Measurements from ENCODE around the gene TMEM190.
A peak's percentile ranks its signal among the peaks of the same experiment; 100 is the strongest.
"Not testable (repeated sequence)": the region's sequence is repeated elsewhere in the genome, so short reads cannot be mapped to it uniquely, and the experiment has no call there.

Gene TMEM190

GRCh38 chr19:55387736-55388497, 11.3 kb downstream of the TMEM190 start:
- peak overlapping the region; percentile 93 for H3K27ac ChIP-seq
- no peak for DNase-seq (ENCODE audit: low read depth, low spot score)

- no peak overlapping the region for H3K27ac ChIP-seq
- DNase-seq (ENCODE audit: low read depth, low spot score), result no peak
Observed at GRCh38 chr19:55389386-55390317, 13.0 kb downstream of the TMEM190 start.

- H3K27ac ChIP-seq, result no peak overlapping the region
- no peak for DNase-seq (ENCODE audit: low read depth, low spot score)
Observed at GRCh38 chr19:55390461-55390880, 13.8 kb downstream of the TMEM190 start.

DNA sequence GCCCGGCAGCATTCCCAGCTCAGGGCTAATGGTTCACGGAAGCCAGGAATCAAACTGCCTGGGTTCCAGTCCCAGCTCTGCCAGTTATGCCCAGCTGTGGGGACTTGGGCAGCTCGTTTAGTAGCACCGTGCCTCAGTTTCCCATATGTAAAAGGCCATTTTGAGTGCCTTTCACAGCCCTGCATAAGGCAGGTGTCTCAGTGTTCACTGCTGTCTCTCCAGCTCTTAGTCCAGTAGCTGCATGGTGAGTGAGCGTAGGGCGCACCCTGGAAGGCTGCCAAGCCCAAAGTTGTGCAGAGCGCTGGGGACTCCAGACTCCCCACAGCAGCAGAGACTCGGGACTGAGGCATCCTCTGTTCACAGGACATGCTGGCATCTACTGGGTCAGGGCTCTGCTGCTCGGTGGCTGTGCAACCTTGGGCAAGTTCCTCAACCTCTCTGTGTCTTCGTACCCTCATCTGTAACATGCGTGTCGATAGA, 14.6 kb downstream of the TMEM190 start:
- no peak for DNase-seq (ENCODE audit: low read depth, low spot score)
- no peak overlapping the region for H3K27ac ChIP-seq

- H3K27ac ChIP-seq, result no peak overlapping the region
- DNase-seq (ENCODE audit: low read depth, low spot score), result no peak
Observed at GRCh38 chr19:55391702-55392615, 15.3 kb downstream of the TMEM190 start.

- H3K27ac ChIP-seq, result no peak overlapping the region
- no peak for DNase-seq (ENCODE audit: low read depth, low spot score)
Observed at GRCh38 chr19:55392820-55393761, 16.5 kb downstream of the TMEM190 start.

DNA sequence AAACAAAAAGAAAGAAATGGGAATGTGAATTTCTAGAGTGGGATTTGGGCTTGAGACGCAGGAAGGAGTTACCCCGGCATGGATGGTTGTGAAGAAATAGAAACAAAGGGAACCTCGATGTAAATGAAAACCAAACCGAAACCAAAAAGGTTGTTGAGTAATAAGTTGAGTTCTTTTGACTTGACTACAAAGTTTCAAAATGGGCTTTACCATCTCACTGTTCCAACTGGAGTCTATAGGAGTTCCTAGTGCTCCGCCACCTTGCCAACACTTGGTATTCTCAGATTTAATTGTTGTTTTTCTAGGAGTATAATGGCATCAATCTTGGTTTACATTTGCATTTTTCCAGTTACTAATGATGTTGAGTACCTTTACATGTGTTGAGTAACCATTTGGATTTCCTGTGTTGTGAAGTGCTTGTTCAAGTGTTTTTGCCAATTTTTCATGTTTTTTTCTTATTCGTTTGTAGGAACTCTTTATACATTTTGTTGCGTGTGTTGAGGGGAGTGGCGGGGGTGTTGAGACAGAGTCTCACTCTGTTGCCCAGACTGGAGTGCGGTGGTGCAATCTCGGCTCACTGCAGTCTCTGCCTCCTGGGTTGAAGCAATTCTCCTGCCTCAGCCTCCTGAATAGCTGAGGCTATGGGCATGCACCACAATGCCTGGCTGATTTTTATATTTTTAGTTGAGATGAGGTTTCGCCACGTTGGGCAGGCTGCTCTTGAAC, 21.7 kb downstream of the TMEM190 start:
- DNase-seq (ENCODE audit: low read depth, low spot score), result no peak
- H3K27ac ChIP-seq, result no peak overlapping the region

DNA sequence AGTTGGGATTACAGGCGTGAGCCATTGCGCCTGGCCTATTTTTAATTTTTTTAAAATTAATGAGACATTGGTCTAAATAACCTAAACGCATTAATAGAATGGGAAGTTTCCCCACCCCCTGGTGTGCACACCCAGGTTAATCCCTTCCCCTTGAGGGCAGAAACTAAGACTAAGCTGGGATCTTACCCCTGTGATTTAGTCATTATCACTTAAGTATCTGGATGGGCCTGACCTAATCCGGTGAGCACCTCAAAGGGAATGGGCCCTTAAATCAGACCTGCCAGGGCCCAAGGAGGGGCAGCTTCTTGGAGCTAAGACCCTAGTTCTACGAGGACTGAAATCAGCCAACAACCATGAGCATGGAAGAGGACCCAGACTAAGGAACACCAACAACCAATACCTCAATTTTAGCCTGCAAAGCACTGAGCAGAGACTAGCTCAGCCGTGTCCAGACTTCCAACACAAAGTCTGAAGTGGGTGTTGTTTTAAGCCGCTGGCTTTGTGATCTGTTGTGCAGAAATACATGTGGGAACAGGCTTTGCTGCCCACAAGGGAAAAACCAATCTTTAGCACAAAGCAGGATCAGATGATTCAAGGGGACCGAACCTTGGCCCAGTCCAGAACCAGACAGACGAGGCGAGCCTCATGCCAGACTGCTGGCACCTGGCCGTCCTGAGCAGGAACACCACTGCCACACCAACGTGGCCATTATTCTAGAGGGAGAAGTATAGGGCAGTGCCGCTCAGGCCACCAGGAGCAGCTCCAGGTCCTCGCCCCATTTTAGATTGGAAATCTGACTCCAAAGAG, 23.9 kb downstream of the TMEM190 start:
- peak; percentile 20 for DNase-seq (ENCODE audit: low read depth, low spot score)
- peak overlapping the region; percentile 27 for H3K27ac ChIP-seq

- H3K27ac ChIP-seq, result peak overlapping the region; percentile 27
- not testable (repeated sequence) for DNase-seq (ENCODE audit: low read depth, low spot score)
Observed at GRCh38 chr19:55401390-55401789, 24.8 kb downstream of the TMEM190 start.

DNA sequence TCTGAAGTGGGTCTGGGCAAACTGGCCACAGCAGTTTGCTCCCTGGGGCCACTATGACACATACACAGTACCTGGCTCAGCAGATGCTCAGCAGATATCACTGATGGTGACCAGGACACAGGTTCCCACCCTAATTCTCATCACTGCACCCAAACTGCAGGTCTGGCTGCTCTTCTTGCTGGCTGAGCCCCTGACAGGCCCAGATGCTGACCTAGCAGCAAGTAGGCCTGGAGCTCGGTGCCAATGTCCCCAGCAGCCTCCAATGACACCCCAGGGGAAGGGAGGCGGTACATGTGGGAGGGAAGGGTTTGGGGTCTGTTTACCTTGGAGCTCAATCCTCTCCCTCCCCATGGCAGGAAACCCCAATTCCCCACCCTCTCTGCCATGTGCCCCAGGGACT, 25.9 kb downstream of the TMEM190 start:
- DNase-seq (ENCODE audit: low read depth, low spot score), result no peak

GRCh38 chr19:55405638-55406037, 29.0 kb downstream of the TMEM190 start:
- no peak overlapping the region for H3K27ac ChIP-seq
- DNase-seq (ENCODE audit: low read depth, low spot score), result no peak

More for the DNA sequence above, 25.9 kb downstream of the TMEM190 start:
- H3K27ac ChIP-seq, result no peak overlapping the region

DNA sequence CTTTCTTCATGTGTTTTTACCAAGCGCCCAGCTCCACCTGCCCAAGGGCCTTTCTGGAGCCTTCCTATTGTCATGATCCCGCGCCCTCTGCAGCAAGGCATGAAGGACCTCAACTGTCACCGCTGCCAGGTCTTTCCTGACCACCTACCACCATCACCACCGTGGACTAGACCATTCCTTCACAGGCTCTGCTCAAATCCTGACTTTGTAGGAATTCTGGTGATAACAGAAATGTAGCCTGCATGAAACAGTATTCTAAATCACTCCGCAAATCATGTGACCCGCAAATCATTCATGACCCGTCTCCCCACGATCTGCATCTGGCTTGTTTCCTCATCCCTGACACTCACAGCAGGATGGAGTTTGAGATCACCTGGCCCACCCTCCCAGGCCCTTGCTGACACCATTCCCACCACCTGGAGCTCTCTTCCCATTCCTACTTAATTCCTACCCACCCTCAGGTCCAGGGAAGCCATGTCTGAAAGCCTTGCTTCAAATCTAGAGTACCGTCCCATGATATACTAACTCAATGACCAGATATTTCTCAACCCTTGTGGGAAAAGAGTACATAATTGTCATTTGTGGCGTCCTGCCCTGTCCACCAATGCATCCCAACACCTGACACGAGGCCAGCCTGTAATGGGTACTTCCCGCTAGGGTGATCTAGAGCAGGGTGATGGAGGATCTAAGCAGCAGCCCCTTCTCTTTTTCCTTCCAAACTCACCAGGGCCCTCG, 29.6 kb downstream of the TMEM190 start:
- H3K27ac ChIP-seq, result no peak overlapping the region
- no peak for DNase-seq (ENCODE audit: low read depth, low spot score)

DNA sequence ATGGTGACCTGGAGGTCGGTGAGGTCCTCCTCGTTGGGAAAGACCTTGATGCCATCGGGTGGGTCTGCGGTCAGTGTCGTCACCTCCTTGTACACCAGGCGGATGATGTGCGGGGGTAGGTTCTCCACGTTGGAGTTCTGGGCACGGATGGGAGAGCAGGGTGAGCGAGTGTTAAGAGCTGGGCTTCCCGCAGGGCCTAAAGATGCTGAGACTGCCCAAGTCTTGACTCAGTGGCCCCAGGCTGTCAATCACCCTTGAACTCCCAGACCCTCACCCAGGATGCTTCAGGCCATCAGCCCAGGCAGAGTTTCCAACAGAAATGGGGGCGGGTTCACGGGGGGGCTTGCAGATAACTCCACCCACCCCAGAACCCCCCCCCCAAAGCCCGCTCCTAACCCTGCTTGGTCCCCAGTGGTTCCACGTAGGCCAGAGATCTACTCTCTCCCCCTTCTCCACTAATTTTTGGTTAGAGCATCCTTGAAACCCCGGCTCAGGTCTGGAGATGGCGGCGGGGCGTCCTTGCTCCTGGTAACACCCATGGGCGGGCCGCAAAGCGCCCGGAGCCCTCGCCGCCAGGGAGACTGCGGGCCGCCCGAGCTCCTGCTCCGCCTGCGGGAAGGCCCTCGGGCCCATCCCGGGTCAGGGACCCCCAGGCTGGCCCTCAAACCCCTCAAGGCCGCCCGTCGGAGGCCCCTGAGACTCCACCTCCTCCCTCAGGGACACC, 30.4 kb downstream of the TMEM190 start:
- no peak for DNase-seq (ENCODE audit: low read depth, low spot score)
- H3K27ac ChIP-seq, result peak overlapping the region; percentile 83

- H3K27ac ChIP-seq, result peak within 1 kb of the TSS; percentile 83
- DNase-seq (ENCODE audit: low read depth, low spot score), result not testable (repeated sequence)
Observed at GRCh38 chr19:55407550-55407799, 30.8 kb downstream of the TMEM190 start, which contains the start of gene UBE2S. Gene UBE2S (minus strand): TSS chr19:55407788. CDS start chr19:55407589, 199 bp downstream.

DNA sequence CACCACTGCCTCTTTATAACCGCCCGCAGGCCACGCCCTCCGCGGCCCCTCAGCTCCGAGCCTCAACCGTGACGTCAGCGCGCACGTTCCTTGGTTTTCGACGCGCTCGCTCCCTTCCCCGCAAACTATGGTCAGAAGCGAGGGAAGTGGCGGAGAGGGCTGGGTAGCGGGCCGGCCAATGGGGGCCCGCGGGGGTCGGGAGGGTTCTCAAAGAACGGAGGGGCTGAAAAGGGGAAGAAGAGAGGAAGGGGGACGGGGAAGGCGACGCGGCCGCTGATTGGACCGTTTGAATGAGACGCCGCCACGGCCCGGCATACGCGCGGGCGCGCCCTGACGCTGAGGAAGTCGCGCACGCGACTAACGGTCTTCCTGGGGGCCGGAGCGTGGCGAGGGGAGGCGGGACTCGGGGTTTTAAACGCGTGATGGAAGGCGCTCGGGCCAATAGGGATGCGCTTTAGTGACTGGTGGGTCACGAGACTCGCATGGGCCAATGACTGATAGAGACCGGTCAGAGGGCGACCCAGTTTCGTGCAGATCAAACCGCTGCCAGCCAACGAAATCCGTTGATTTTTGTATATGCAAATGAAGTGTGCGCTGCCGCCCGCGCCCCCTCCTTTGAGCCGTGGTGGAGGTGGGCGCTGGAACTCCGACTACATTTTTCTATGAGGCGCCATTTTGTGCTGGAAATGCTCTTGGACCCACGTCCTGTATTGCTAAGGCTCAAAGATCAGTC, 31.3 kb downstream of the TMEM190 start:
- H3K27ac ChIP-seq, result peak overlapping the region; percentile 83
- DNase-seq (ENCODE audit: low read depth, low spot score), result peak; percentile 87

DNA sequence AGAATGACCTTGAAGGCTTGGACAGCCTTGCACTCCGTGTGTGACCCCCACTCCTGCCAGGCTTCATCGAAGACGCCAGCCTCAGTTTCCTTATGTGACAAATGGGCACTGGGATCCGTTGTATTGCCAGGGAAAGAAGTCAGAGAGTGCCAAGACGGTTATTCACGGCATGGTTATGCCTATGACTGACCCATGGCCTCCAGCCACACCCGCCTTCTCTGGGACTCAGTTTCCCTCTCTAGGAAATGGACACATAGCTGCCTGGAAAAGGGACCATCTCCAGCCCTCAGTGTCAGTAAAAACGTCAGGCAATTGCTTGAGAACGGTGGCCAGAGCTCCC, 31.9 kb downstream of the TMEM190 start:
- peak overlapping the region; percentile 83 for H3K27ac ChIP-seq
- DNase-seq (ENCODE audit: low read depth, low spot score), result no peak

Measured in epithelial cell of prostate (primary cell).